HG03521 (cell line): ENCODE results near the gene MED26.
"Not testable (repeated sequence)": the region's sequence is repeated elsewhere in the genome, so short reads cannot be mapped to it uniquely, and the experiment has no call there.

Experiments used
- ATAC-seq: cut with Tn5 transposase; IDR thresholded peaks from one replicate; pipeline ENCODE4 v1.9.1; 2021; ENCODE audit warnings: mild to moderate bottlenecking, moderate library complexity; ENCODE audit not compliant: unreplicated experiment

The MED26 gene

DNA sequence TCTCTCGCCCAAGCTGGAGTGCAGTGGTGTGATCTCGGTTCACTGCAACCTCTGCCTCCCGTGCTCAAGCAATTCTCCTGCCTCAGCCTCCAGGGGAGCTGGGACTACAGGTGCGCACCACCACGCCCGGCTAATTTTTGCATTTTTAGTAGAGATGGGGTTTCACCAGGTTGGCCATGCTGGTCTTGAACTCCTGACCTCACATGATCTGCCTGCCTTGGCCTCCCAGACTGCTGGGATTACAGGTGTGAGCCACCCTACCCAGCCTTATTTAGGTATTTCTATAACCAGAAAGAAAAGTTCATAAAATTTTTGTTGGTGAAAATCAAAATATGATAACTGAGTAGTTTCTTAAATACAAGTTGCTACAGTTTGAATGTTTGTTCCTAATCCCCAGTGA lies 84.3 kb downstream of the MED26 start:
- ATAC-seq: not testable (repeated sequence)

DNA sequence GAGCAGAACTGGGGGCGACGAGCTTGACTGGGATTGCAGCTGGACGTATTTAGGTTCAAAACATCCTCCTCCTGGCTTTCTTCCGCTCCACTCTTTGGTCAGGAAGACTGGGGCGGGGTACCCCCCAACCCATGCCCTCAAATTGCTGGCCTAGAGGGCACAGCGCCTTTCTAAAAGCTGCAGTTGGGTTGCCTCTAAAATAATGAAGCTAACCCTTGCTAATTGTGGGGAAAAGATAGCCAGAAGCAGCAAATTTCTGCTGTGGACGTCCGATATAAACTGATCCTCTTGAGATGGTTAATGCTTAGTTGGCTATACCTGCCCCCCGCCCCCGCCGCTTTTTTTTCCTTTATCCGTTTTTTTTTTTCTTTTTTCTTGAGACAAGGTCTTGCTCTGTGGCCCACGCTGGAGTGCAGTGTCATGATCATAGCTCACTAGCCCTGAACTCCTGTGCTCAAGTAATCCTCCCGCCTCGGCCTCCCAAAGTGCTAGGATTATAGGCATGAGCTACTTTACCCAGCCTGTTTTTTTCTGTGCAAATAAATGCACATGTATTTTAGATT lies 85.0 kb downstream of the MED26 start:
- no peak for ATAC-seq

DNA sequence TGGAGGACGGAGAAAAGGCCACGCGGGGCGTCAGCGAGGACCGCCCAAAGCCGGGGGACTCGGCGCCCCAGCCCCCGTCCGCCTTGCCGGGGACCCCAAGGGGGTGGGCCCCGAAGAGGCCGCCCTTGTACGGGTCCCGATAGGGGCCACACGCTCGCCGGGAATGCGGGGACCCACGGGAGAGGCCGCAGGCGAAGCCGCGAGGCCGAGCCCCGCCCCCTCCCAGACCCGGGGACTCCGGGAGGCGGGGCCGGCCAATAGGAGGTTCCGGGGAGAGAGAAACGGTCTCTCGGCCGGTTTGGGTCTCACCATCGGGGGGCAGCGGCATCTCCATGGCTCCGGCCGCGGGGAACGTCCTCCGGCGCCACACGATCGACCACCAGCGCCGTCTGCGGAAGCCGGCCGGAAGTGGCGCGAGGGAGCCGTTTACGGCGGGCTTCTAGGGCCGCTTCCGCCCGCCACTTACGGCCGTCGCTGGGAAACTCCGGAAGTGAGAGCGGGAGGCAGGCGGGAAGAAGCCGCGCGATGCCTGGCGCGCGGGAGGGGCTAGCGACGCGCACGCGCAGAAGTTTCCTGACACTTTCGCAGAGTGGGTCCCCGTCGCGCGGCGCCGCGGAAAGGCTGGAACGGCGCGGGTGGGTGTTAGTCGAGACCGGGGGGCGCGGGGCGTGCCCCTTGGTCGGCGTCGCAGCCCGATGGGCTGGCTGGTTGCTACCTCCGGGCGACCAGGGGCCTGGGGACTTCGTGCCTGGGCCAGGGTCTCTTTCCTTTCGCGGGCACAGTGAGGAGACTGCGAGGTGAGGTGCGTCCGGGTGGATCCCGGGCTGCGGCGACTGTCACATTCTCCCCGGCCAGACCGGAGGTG lies 85.7 kb downstream of the MED26 start, which contains the start of gene CHERP:
Gene CHERP (minus strand): TSS at position 393 of the 865 bp plus-strand sequence. CDS start 59 bp downstream, at position 334.
- ATAC-seq: peak; percentile 85

GRCh38 chr19:16541526-16542044 lies 86.4 kb downstream of the MED26 start:
- ATAC-seq: no peak

GRCh38 chr19:16540948-16541347 lies 87.1 kb downstream of the MED26 start:
- ATAC-seq: no peak

DNA sequence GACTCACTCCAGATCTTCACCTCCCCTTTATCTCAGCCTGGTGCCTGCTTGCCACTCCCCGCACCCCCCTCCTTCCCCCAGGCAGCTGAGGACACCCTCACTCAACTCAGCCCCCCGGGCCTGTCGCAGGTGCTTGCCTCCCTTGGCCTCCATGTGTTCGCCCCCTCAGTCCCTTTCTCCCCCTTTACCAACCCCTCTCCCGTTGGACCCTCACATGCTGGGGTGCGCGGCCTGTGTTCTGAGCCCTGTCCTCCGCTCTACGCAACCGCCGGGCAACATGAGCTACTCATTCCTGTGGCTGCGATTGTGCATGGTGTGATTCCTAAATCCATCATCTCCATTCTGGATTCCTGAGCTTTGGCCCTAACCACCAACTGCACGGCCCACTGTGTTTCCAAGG lies 90.9 kb downstream of the MED26 start:
- no peak for ATAC-seq

- no peak for ATAC-seq
Observed at GRCh38 chr19:16536130-16536529, 91.9 kb downstream of the MED26 start.

GRCh38 chr19:16535381-16535780 lies 92.6 kb downstream of the MED26 start:
- no peak for ATAC-seq

- no peak for ATAC-seq
Observed at GRCh38 chr19:16532440-16533234, 95.4 kb downstream of the MED26 start.

DNA sequence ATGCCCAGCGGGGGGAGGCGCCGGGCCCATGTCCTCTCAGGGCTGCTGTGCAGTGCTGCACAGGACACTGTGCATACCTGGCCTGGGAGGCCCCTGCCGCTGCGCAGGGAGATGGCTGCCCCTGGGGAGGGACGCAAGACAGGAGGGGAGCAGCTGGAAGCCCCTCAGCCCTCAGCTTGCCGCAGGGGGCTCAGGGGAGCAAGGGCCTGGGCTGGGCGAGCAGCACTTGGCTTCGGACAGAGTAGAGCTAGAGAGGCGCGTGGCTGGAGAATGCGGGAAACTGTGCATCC lies 96.7 kb downstream of the MED26 start:
- ATAC-seq: no peak

- ATAC-seq: no peak
Observed at GRCh38 chr19:16530540-16531379, 97.2 kb downstream of the MED26 start.

- no peak for ATAC-seq
Observed at GRCh38 chr19:16529466-16530144, 98.4 kb downstream of the MED26 start.

DNA sequence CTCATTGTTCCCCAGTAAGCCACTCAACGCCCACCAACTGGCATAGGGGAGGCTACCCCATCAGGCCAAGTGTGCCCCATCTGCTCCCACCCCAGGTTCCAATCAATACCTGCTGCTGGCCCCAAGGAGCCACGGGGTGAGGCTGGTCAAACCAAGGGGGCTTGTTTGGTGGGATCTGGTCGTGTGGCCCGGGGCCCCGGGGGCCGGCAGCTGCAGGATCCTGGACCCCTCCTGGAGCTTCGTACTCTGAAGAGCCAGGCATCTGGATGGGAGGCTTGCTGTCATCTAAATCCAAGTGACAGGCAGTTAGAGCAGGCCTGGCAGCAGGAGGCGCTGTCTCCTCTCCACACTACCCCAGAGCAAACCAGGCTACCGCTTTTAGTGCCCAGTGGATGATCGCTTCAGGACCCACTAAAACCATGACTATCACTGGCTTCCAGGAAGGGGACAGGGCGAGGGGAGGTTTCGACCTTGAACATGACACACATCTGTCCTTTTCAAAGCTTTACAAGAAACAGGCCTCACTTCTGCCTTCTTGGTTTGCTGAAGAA lies 100.0 kb downstream of the MED26 start:
- ATAC-seq: no peak

- ATAC-seq: no peak
Observed at GRCh38 chr19:16527334-16527935, 100.6 kb downstream of the MED26 start.

DNA sequence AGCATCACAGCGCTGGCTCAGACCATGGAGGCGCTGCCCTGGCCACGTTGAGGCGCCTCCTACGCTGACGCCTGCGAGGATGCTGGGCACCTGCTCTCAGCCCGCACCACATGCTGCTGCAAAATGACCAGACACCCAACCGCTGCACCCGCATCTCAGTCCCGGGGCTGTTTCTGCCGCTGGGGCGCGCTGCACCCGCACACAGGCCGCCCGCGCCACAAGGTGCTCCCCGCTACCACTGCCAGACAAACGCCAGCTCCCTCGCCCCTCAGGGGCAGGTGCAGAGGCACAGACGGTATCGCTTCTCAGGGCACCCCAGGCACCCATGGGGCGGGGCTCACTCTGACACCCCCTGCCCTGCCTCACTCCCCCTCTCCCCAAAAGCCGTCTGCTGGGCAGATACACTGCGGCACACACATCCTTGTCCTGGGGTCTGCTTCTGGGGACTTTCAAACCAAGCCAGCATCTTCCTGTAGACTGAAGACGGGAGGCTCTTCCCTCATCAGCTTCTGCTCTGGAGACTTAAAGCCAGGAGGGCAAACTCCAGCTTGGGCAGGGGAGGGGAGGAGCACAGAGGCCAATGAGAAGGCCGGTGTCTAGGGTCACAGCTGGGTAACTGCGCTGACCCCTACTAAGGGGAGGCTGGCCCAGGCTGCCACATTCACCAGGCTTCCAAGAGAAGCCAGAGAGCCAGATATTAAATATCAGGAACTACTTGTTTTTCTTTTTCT lies 102.1 kb downstream of the MED26 start:
- no peak for ATAC-seq

- no peak for ATAC-seq
Observed at GRCh38 chr19:16524991-16525734, 102.8 kb downstream of the MED26 start.
